ENCODE data around the gene FIGN.

The FIGN gene

DNA sequence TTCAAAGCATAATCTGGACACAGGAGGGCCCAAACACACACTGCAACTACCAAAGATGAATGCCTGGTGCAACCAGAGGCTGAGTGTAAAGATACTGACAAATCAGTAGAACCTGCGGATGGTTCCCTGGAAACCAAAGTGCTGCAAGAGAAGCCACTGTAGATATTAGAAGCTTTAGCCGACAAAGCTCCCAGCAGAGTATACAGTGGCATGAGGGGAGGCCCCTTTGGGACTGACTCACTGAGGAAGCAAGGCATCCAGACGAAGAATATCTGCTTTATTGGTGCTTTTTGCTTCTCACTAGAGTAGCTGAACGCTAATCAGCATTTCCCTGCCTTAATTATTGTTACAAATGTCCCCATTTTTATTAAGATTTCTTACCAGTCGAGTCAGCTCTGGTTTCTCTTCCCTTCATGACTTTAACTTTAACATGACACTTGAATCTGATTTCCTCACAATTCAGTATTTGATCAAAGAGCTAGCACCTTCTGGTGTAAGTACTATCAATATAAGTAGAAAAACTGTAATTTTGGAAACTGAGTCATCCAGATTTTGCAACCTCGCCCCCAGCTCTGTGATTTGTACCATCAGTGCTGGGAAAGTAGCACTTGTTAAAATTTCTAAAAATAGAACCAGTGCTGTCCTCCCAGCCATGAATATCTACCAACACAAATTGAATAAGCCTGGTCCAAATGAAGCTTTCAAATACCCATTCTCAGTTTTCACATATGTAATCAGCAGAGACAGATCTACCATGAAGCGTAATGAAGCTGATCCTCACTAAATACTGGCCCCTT is 34.2 kb downstream of the FIGN start:
- no peak for DNase-seq

DNA sequence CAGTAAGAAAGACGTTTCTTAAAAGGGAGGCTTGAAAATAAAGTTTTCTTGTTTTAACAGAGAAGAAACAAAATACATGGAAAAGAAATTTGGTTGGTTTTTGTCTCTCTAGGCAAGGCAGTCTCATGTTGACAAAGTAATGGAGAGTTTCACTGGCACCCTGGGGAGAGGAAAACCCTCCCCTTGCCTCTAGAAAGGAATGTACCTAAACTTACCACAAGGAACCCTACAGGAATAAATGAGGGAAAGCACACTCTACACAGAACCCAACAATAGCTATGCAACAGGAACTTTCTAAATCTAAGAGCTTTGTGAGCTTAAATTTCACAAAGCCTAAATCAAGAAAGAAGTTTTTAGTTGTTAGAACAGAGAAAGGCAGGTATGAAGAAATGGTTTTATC is 37.0 kb downstream of the FIGN start:
- DNase-seq, result no peak

GRCh38 chr2:163697846-163698637 is 37.8 kb downstream of the FIGN start:
- DNase-seq, result no peak

GRCh38 chr2:163697429-163697828 is 38.4 kb downstream of the FIGN start:
- DNase-seq, result no peak

DNA sequence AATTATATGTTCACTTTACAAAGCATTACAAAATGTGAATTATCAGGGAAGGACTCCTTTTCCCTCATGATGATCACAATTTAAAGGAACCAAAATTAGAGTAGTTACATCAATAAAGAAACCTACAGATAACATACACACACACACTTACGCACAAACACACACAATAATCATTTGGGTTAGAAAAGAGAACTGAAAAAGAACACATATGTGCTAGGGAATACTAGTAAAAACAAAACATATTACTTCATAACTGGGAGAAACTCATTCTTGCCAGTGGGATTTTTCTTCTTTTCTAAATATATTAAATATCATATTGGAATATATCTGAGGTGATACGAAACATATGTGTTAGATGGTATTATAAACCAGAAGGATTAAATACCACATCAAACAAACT is 42.3 kb downstream of the FIGN start:
- no peak for DNase-seq

DNA sequence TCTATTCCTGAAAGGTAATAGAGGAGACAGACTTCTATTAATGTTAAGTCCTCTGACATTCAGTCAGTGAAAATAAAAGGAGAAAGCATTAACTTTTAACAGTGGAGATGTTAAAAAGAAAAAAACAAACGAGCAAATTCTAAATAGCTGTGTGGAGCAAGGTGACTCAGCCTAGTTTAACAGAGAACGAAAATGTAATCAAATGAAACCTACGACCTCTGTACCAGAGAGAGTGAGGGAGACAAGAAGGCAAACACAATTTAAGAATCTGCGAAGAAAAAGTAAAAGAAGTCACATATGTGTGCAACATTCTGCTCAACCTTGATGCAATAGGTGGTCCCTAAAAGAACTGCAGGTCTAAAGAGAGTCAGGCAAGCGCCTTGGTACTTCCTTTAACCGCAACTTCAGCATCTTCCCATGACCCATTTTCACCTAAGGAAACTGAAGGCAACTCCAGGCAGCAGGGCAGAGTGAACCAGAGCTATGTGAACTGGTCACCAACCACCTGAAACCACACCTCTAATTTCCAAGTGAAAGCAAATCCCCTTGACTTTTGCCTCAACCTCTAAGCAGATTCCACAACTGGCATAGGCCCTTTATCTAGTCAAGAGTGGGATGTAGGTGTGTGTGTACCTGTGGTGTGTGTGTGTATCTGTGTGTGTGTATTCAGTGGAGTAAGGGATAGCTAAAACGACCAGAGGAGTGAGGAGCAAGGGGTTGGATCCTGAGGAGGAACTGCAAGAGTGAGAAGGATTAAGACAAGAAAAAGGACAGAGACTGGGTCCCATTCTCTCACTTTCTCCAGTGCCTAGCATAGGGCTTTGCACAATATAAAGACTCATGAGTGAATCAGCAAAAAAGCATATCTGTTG is 43.0 kb downstream of the FIGN start:
- DNase-seq, result no peak

DNA sequence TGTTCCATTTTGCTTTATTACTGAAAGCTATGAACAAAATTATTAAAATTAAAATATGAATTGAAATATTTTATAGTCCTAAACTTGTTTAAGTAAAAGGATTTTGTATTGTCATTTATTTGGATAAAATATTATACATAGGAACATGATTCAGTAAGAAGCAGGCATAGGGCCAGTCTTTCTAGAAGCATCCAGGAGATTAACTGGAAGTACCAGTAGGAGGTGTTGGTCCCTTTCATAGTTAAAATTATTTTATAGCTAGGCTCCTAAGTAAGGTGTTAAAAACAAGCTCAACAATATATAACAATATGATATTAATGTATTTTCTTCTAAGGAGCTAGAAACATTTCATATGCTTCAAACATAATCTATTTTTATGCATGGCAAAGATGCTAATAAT is 43.7 kb downstream of the FIGN start:
- no peak for DNase-seq

GRCh38 chr2:163690896-163691295 is 44.9 kb downstream of the FIGN start:
- DNase-seq, result no peak

DNA sequence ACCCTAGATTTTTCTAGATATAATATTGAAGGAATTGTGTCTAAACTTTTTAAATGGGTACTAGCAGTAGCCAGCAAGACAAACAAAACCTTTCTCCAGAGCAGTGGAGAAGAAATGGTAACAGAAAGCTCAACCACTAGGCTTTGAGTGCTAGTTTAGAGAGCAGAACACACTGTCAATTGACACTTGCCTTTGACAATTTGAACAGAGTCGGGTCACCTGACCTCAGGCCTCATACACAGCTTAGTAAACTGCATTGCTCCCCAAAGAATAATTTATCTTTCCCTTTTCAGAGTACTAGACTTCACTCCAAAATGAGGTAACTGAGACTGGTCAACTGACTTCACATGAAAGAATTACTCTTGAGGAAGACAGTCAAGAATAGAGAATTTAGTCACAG is 48.6 kb downstream of the FIGN start:
- DNase-seq, result no peak

DNA sequence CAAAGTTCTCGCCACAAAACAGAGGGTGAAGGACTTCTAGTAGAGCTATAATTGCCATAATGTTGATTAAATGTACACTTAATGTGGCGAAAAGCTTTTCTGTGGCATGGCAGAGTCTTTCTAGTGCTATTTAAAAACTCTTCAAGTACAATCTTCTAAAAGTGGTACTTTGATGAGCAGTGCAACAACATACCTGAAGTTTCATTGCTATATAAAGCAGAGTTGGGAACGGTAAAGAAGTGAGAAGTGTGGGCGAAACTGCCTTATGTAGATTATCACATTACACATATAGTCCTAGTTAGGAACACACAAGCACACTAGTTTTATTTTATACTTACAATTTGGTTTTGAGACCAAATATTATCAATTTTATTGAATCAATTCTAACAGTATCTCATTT is 49.5 kb downstream of the FIGN start:
- no peak for DNase-seq

GRCh38 chr2:163682695-163683094 is 53.1 kb downstream of the FIGN start:
- DNase-seq, result no peak

DNA sequence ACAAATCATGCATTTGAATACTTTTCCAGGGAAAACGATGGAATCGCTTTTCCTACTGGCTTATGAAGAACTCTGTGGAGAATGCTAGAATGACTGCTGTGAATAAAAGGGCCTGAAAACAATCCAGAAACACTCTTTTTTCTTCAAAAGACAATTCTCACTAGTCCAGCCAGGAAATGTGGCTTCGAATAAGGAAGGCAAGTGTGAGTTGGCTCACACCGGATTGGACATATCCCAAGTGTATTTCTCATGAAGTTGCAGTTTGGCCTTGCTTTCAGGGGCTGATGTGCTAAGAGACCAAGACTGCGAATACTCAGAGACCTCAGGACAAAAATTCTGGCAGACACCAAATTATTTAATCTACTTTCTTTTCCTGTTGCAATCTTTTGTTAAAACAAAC is 54.1 kb downstream of the FIGN start:
- no peak for DNase-seq

GRCh38 chr2:163675388-163675787 is 60.4 kb downstream of the FIGN start:
- DNase-seq, result no peak

- DNase-seq, result no peak
Measured at GRCh38 chr2:163673522-163673921, 62.3 kb downstream of the FIGN start.

GRCh38 chr2:163670929-163671328 is 64.9 kb downstream of the FIGN start:
- no peak for DNase-seq

DNA sequence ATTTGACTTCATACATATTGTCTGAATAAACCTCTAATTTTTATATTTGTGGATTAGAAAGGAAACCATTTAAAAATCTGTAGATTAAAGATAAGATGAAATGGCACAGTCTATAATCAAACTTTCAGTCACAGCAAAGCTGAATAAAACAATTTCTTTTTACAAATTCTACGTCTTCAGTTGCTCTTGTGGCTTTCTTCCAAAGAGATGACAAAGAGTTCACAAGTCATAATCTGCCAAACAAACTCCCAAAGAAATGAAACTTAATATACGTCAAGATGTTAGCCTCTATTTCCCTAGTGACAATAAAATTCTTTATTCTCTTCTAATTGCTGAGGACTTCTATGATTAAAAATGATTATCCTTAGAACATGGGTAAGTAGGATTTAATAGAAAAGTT is 66.3 kb downstream of the FIGN start:
- DNase-seq, result no peak

DNA sequence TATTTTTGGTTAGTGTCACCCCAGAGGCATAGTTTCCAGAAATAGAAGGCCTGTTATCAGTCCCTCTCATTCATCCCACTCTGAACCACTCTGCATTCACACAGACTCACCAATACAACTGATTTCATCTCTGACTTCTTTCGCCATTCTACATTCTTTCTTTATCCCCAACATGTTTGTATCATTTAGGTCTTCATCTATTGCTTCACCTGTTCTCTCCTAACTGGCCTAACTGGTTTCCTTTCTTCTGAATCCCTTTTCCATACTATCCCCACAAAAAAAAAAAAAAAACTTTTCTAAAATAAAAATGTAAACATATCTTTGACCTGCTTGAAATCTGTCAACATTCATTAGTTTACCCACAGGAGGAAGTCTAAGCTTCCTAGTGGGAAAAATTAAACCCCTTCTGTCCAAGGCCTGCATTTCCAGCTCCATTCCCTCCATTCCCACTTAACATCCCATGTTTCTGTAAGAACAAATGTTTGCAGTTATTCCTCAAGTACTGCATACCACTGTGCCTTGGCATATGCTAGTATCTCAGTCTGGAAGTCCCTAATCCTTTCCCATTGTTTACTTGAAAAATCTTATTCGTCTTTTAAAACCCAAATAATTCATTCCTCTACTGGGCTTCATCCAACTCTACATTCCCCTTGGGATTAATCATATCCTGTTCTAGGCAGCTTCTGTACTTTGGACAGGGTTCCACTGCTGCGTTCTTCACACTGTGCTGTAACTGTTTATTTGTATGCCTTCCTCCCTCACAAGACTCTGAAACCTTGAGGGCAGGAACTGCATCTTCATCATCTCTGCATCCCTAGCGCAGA is 68.5 kb downstream of the FIGN start:
- no peak for DNase-seq

- DNase-seq, result peak; percentile 3
Measured at GRCh38 chr2:163665817-163666216, 70.0 kb downstream of the FIGN start.

DNA sequence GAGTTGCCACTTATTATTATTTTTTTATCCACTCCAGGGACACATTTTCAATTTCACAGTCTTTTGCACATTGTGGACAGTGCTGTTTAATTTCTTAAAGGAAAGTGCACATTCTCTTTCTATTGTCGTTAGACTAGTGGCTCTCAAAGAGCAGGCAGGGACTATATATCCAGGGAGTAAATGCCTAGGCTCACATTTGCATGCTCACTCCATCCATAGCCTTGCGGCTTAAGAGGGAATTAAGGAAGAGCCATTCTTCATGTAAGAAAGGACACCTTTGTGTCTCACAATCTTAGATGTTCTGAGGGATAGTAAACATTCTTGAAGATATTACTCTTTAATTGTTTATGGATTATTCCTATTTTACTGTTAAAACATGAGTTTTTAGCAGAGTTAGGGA is 70.8 kb downstream of the FIGN start:
- no peak for DNase-seq

DNA sequence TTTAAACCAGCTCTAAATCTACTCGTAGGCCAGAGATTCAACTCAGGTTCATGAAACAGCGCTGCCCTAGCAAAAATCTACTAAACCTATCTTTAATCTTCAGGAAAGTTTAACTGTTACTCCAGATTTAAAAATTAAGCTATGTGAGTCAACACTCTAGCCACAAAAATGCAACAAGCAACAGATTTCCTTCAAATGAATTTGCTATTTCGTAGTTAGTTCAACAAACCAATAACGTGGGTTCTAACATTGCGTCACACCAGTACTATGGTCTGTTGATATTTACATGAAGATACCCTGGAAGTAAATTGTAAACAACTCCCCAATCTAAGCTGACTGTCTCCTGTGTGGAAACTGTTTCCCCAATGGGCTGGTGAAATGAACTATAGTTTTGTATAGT is 71.2 kb downstream of the FIGN start:
- no peak for DNase-seq

GRCh38 chr2:163662141-163662780 is 73.5 kb downstream of the FIGN start:
- DNase-seq, result no peak

GRCh38 chr2:163659224-163659623 is 76.6 kb downstream of the FIGN start:
- no peak for DNase-seq
